CD4-positive, alpha-beta T cell treated with Interleukin-6 for 4 hours (primary cell): ENCODE results near the gene CLDN34.

Source experiments
- DNase-seq: peaks from one replicate; pipeline ENCODE4 v3.0.0-alpha.2; 2020; ENCODE audit warnings: mixed read lengths

CLDN34 gene, protein sequence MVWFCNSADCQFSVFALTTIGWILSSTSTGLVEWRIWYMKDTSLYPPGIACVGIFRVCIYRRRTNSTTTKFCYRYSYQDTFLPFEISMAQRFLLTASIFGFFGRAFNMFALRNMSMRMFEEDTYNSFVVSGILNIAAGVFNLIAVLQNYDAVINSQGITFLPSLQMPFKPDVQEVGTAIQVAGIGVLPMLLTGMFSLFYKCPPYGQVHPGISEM

DNA sequence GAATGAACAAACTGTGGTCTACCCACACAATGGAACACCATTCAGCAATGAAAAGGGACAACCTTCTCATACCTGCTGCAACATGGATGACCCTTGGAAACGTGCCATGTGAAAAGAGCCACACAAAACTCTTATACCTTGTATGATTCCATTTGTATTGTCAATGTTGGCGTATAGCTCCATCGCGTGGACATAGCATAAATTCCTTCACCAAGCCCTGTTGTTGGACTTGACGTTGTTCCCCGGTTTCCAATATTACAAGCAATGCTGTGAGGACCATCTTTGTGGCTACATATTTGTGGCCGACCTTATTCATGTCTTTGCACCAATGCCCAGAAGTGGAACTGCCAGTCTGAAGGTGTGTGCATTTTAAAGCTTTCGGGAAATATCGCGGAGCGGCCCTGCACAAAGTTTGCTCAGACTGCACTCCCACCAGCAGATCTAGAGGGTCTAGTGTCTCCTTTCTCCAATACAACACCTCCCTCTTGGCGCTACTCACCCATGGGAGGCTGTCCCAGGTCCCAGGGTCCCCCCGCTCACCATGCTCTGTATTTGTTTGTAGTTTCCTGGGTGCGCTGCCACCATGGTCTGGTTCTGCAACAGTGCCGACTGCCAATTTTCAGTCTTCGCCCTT is at the start of gene CLDN34:
TSS of gene CLDN34 (plus strand) at position 584 of the 634 bp plus-strand sequence. CDS start at position 584, 0 bp downstream.
- DNase-seq = no peak

DNA sequence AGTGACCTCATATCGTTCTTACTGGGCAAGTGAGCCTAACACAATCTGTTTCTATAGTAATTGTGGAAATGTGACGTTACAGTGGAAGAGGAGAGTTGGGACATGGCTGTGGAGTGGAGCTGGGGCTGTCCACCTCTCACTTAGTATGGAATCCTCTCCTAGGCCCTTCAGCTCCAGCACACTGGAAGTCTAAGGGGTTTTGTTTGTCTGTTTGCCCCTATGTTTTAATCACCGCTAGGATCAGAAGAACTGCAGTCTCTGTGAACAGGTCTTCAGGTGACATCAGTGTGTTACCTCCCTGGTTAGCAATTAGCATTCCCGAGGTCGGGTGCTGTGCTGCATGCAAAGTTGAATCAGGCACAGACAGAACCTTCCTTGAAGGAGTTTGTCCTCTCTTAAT is 49.3 kb upstream of the CLDN34 start:
- no peak for DNase-seq

DNA sequence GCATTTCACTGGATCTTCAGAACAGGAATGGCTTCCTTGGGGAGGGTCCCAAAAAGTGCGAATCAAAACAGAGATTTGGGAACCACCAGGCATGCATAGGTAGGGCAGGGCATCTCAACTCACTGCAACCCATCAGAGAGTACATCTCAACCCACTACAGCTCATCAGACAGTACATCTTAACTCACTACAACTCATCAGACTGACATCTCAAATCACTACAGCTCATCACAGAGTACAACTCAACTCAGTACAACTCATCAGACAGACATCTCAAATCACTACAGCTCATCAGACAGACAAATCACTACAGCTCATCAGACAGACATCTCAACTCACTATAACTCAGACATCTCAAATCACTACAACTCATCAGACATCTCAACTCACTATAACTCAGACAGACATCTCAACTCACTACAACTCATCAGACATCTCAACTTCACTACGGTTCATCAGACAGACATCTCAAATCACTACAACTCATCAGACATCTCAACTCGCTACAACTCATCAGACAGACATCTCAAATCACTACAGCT is 47.5 kb upstream of the CLDN34 start:
- DNase-seq = no peak

DNA sequence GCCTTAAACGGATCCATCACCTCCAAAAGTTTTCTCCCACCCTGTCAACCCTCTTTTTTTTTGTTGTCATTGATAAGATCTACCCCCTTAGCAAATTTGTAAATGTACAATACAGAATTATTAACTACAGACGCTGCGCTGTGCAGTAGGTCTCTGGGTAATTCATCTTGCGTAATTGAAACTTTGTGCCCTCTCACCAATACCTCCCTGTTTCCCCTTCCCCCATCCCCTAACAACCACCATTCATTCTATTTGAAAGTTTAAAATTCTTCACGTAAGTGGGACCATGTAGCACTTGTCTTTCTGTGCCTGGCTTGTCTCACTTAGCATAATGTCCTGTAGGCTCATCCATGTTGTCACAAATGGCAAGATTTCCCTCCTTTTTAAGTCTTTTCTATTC is 45.8 kb upstream of the CLDN34 start:
- DNase-seq = no peak

DNA sequence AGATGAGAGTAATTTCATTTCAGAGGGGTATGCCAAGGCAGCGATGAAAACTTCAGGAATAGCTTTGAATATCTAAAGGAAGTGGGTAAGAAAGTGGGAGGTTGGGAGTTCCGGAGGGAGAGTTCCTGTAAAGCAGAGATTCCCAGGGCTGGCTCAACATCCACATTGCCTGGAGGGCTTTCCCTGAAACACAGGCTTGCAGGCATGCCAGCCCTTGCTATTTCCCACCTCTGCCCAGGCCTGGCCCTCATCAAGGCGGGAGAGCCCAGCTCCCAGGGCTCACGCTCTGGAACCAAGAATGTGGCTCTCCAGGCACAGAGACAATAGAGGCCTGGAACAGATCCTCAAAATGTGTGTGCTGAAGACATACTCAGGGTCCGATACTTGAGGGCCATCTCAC is 43.8 kb upstream of the CLDN34 start:
- DNase-seq = no peak

DNA sequence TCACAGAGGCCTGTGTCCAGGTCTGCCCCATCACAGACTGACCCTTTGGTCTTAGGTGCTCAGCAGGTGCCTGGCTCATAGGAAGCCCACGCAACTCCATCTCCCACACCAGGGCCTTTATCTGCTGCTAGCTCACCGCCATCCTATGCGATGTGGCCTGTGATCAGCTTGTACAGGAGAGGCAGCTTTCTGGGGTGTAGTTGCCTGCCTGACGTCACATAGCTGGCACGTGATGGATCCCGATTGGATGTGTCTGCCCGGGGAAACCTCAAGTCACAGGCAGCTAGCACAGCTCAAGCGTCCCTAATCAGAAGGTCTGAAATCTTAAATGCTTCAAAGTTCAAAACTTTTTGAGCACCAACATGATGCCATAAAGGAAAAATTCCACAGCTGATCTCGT is 41.2 kb upstream of the CLDN34 start:
- DNase-seq = no peak

DNA sequence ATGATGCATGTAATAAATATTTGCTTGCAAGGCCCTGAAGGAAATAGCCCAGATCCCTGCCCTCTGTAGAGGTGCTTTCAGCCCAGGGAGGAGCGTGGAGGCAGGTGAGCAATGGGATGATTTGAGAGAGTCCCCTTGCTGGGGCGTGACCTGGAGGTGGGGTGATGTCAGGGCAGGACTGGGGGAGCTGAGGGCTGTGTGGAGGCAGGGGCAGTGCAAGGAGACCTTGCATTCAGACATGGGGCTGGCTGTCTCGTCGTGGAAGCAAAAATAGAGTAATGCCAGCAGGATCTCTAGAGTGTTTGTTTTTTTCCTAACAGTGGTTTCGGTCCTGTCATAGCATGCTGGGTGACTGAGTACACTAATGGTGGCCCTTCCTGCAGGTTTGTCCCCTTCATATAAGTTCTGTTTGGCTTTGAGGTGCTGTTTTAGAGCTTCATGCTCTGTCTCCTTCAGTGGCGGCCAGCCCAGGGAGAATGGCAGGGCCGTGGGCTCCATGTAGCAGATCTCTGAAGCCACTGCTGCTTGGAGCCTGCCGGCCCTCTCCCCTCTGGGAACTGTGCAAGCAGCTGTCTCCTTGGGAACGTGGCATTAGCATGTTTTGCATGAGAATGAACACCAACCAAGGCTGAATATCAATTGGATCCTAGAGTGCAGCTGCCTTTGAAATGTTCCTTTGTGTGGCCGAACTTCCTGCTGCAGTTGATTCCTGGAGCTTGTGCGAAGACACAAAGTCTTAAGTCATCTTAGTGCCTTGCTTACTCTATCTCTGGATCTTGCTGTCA is 39.3 kb upstream of the CLDN34 start:
- DNase-seq = no peak

DNA sequence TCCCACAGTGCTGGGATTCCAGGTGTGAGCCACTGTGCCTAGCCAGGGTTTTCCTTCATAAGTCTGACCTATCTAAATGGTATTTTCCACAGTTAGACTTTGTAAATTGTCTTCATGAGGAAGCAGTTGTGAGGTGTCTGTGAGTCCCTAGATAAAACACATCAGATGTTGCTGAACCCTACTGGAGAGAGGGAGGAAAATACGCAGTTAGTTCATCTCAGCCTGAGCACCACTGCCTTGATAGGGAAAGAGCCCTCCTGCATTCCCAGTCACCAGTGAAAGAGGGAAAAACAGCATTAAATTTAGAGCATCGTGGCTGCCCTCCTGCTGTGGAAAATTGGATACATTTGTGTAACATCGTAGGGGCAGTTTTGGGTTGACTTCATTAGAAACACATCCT is 31.7 kb upstream of the CLDN34 start:
- no peak for DNase-seq

DNA sequence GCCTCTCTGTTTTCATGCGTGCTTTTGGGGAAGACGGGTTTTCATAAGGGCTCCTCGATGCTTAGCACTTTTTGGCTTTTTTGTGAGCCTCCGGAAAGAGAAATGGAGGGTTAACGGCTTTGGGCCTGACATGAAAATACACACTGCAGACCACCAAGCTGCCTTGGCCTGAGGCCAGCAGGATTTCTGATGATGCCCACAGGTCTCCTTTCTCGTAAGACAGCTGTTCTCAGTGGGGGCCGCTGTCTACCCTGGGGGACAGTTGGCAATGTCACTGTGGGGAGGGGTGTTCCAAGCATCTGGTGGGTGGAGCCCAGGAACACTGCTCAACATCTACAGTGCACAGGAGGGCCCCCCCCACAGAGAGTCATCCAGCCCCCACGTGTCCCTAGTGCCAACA is 29.4 kb upstream of the CLDN34 start:
- no peak for DNase-seq

DNA sequence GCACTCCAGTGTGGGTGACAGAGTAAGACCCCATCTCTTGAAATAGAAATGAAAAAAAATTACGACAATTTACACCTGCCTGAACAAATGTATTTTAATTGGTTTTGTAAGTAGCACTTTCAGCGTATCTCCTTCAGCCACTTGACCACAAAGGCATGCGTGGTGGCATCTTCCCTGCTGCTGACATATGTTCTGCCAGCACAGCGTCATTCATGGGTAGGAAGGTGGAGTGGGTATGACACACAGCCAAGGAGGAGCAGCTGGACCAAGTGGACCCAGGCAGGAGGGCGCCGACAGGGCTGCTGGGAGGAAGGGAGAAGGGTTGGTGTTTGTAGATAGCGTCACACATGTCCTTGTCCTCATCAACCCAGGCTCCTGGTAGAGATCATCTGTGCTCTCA is 28.6 kb upstream of the CLDN34 start:
- no peak for DNase-seq

DNA sequence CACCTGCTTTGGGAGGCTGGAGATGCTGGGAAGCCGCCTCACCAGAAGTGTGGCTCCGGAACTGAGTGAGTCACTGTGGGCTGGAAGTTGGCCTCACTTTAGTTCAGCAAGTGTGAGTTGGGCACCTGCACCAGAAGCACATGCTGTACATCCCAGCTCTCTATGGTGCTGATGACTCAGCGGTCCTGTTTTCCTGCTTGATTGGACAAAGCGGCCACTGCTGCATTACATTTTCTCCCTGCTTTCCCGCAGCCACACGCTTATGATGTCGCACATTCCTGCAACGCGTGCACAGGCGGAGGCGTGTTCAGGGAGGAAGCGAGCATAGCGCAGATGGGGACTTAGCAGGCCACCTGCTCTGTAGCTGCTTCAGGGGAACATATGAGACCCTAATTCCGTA is 26.7 kb upstream of the CLDN34 start:
- DNase-seq = no peak

DNA sequence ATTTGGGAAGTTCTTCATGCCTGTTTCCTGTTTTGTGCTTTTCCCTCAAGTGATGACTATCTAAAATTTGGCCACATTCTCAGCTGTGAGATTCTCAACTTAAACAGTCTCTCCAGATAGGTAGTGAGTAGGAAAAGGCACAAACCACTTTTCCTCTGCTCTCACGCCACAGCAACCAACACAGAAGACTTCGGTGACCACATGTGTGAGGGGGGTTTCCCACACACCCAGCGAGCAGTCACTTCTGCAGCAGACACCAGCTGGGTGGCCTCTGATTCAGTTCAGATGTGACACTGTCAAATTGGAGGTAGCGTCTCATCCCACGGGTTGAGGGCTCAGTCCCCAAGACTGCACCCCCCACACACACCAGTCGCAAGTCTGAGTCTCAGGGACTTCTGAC is 25.1 kb upstream of the CLDN34 start:
- DNase-seq = no peak

DNA sequence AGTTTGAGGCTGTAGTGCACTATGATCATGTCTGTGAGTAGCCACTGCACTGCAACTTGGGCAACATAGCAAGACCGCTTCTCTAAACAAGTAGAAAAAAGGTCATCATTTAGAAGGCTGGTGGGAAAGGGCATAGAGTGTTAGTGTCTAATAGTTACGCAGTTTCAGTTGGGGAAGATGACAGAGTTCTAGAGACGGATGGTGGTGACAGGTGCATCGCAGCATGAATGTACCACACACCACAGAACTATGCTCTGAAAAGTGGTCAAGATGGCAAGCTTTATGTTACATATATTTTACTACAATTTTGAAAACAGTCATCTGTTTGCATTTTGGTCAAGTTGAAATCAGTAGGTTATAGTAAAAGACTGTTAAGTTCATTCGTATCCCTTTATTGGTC is 23.7 kb upstream of the CLDN34 start:
- no peak for DNase-seq

DNA sequence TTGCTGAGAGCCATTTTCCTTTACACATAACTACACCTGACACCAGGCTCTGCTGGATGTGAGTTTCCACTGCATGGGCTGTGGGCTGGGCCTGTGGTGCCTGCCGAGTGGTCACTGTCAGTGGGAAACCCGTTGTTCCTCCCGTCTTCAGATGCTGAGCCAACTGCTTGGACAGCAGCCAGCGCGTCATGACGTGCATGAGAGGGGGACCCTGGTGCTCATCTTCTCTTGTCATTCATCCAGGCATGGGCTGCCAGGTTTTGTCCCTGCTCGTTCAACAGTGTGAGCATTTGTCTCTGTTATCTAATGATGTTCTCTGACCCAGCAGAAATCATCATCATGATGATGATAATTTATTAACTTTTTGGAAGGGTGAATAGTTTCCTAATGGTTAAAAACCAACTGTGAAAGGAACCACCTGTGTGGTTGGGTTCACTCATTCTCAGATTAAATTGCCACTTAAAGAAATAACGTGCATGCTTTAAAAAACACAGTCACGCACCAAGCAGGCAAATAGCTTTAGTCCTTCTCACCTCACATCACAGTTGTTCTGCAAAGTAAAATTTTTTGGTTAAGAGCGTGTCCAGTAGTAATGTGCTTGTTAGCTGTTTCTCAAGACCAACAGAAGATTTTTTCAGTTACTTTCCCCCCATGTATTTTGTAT is 19.9 kb upstream of the CLDN34 start:
- no peak for DNase-seq

DNA sequence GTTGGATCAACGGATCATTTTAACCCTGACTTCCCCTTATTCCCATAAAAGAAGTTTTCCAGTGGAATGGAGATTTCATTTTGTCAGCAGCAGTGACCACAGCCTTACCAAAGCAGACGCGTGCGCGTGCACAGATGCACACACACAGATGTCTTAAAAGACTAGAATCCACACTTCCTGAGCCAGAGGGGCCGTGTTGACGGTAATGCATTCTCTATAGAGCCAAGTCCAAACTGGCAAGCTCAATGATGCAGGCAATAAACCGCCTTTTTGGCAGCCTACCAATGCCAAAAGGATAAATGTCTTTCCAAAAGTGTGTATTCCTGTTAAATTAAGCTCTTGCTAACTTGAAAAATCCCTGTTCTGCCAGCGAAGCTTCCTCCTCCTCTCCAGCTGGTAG is 18.8 kb upstream of the CLDN34 start:
- no peak for DNase-seq

DNA sequence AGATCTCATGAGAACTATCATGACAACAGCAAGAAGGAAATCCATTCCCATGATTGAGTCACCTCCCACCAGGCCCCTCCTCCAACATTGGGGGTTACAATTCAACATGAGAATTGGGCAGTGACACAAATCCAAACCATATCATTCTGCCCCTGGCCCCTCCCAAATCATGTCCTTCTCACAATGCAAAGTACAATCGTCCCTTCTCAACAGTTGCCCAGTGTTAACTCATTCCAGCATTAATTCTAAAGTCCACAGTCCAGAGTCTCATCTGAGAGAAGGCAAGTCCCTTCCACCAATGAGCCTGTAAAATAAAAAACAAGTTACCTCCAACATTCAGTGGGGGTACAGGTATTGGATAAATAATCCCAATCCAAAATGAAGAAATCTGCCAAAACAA is 14.9 kb upstream of the CLDN34 start:
- DNase-seq = no peak

DNA sequence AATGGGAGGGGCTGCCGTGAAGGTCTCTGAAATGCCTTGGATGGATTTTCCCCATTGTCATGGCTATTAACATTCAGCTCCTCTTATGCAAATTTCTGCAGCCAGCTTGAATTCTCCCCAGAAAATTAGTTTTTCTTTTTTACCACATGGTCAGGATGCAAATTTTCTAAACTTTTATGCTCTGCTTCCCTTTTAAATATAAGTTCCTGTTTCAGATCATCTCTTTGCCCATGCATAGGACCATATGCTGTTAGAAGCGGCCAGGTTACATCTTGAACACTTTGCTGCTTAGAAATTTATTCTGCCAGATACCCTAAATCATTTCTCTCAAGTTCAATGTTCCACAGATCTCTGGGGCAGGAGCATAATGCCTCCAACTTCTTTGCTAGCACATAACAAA is 13.8 kb upstream of the CLDN34 start:
- DNase-seq = no peak

DNA sequence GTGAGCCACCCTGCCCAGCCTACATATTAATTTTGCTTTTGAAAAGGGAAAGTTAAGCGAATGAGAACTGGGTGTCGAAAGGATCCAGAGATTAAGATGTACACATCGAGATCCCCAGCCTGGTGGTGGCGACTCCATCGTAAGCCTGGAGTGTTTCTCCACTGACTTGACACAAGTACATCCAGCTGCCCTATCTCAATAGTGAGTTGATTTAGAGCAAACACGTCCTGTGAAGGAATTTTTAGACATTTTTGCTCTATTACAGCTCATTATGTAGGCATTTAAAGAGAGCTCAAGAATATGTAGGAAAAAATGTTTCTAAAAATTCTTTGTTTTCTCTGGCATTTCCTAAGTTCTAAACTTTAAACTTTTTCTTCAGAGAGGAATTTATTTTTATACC is 11.7 kb upstream of the CLDN34 start:
- no peak for DNase-seq

DNA sequence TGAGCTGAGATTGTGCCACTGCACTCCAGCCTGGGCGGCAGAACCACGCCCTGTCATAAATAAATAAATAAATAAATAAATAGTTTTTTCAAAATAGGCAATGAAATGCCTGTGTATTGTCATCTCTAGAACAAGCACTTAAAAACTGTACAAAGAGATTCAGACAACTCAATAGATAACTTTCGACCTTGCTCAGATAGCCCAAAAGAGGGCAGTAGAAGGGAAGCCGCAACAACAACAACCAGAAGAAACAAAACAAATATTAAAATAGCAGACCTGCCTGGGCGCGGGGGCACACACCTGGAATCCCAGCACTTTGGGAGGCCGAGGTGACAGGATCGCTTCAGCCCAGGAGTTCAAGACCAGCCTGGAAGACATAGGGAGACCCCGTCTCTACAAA is 9.4 kb upstream of the CLDN34 start:
- no peak for DNase-seq

DNA sequence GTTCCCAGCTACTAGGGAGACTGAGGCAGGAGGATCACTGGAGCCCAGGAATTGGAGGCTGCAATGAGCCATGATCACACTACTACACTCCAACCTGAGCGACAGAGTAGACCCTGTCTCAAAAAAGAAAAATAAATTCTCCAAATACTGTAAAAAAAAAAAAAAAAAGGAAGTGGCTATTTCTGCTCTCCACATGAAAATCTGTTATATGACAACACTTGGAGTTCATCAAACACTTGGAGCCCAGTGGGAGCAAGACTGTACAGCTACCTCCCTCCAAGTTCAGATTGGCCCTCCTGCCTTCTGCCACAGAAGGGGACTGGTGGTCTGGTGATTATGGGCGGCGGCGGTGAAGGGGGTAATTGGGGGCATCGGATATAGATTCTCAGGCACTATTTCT is 9.0 kb upstream of the CLDN34 start:
- no peak for DNase-seq

DNA sequence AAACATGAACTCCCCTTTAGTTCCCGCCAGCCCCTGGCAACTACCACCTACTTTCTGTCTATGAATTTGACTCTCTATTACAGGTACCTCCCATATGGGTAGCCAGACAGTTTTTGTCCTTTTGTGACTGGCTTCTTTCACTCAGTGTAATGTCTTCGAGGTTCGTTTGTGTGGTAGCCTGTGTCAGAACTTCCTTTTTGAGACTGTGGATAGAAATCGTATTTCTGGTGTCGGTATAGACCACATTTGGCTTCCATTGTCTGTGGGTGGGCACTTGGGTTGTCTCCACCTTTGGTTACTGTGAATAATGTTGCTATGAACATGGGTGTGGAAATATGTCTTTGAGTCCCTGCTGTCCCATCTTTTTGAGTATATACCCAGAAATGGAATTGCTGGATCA is 5.4 kb upstream of the CLDN34 start:
- no peak for DNase-seq

DNA sequence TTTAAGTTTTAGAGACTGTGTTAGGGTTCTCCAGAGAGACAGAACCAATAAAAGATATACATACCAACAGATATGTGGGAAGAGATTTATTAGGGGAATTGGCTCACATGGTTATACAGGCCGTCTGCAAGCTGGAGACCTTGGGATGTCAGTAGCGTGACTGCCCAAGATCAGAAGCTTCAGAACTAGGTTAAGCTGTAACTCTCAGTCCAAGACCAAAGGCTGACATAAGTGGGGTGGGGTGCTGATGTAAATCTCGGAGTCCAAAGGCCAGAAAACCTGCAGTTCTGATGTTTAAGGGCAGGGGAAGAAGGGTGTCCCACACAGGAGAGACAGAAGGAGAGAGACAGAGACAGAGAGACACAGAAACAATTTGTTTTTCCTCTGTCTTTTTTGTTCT is 10.5 kb downstream of the CLDN34 start:
- DNase-seq = no peak

DNA sequence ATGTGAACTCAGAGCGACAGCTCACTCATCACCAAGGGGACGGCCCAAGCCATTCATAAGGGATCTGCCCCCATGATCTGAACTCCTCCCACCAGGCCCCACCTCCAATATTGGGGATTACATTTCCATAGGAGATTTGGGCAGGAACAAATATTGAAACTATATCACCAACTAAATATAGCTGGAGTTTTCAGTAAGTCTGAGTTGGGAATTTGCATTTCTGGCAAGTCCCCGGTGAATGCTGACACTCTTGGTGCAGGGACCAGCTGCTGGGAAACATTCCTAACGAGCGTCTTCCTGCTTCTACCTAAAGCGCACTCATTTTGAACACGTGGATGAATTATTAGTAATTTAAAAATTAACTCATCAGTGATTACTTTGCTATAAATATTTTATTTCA is 13.2 kb downstream of the CLDN34 start:
- no peak for DNase-seq

DNA sequence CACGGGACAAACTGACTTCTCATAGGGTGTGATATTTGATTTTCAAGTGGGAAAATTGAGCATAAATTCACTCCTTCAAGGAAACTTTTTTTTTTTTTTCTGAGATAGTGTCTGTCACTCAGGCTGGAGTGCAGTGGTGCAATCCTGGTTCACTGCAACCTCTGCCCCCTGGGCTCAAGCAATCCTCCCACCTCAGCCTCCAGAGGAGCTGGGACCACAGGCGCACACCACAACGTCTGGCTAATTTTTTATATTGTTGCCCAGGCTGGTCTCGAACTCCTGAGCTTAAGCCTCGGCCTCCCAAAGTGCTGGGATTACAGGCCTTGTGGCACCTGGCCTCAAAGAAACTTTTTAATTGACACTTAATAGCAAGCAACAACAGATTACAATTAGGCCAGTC is 13.8 kb downstream of the CLDN34 start:
- DNase-seq = no peak
